Keratinocyte (primary cell): ENCODE measurements around the gene IRX5. TPM values are rescaled to one million over a fixed set of nuclear protein-coding genes. Genes with fewer than 3 reads are reported as not detected.

Experiments used
- DNase-seq: peaks from one replicate; pipeline ENCODE4 v3.0.0-alpha.2; 2011; ENCODE audit warnings: low read depth, missing footprints, low spot score
- FAIRE-seq: peaks from 2 replicates; lab custom pipeline; 2011; peaks lifted over from hg19 to GRCh38; lab: Jason Lieb, UNC
- H2AFZ ChIP-seq: 2 replicates; pipeline ENCODE4 v1.6.0; 2012; ENCODE audit warnings: low read length, control low read depth, inconsistent platforms; ENCODE audit not compliant: control insufficient read depth
- H3K27ac ChIP-seq: 2 replicates; pipeline ENCODE4 v1.5.1; 2011; ENCODE audit warnings: low read length; ENCODE audit not compliant: control insufficient read depth, insufficient read depth
- H3K27me3 ChIP-seq: 3 replicates; pipeline ENCODE4 v1.6.0; 2011; ENCODE audit warnings: low read length; ENCODE audit not compliant: control insufficient read depth, insufficient read depth; ENCODE audit errors: extremely low read depth
- H3K36me3 ChIP-seq, 2 experiments: 2 replicates in 1 of 2; 3 replicates in 1 of 2; pipeline ENCODE4 v1.5.1; 2011; ENCODE audit warnings: low read length in 2 of 2, mild to moderate bottlenecking in 1 of 2; ENCODE audit not compliant: control insufficient read depth in 2 of 2, insufficient read depth in 2 of 2; ENCODE audit errors: extremely low read depth in 1 of 2
- H3K4me1 ChIP-seq: 3 replicates; pipeline ENCODE4 v1.5.1; 2011; ENCODE audit warnings: low read length; ENCODE audit not compliant: control insufficient read depth, insufficient read depth; ENCODE audit errors: extremely low read depth
- H3K4me2 ChIP-seq: 3 replicates; pipeline ENCODE4 v1.6.0; 2011; ENCODE audit warnings: low read depth, low read length; ENCODE audit not compliant: control insufficient read depth, insufficient read depth; ENCODE audit errors: extremely low read depth
- H3K4me3 ChIP-seq, 3 experiments: fragments of 200-600 bp in 1 of 3; sonication (generic) in 1 of 3; 2 replicates in 2 of 3; 3 replicates in 1 of 3; pipeline ENCODE4 v1.5.1; 2011 to 2016; ENCODE audit warnings: low read length in 3 of 3, mild to moderate bottlenecking in 3 of 3, control low read depth in 2 of 3, inconsistent platforms in 1 of 3, low read depth in 1 of 3, mixed read lengths in 1 of 3, mixed run types in 1 of 3, moderate library complexity in 1 of 3; ENCODE audit not compliant: control insufficient read depth in 2 of 3, insufficient read depth in 2 of 3; ENCODE audit errors: extremely low read depth in 1 of 3
- H3K79me2 ChIP-seq: 2 replicates; pipeline ENCODE4 v1.6.0; 2012; ENCODE audit warnings: low read length; ENCODE audit not compliant: control insufficient read depth, insufficient read depth
- H3K9ac ChIP-seq: 3 replicates; pipeline ENCODE4 v1.6.0; 2011; ENCODE audit warnings: low read length; ENCODE audit not compliant: control insufficient read depth, insufficient read depth; ENCODE audit errors: extremely low read depth
- H3K9me1 ChIP-seq: 3 replicates; pipeline ENCODE4 v1.6.0; 2011; ENCODE audit warnings: low read length; ENCODE audit not compliant: control insufficient read depth, insufficient read depth; ENCODE audit errors: extremely low read depth
- H3K9me3 ChIP-seq: 2 replicates; pipeline ENCODE4 v1.5.1; 2012; ENCODE audit warnings: low read depth, low read length; ENCODE audit not compliant: control insufficient read depth
- H4K20me1 ChIP-seq: 3 replicates; pipeline ENCODE4 v1.6.0; 2011; ENCODE audit warnings: low read length; ENCODE audit not compliant: control insufficient read depth, insufficient read depth; ENCODE audit errors: extremely low read depth
- EZH2 ChIP-seq: IDR thresholded peaks from one replicate; pipeline ENCODE4 v1.6.1; 2012; ENCODE audit warnings: inconsistent platforms, mild to moderate bottlenecking, low read length, moderate library complexity
- dilution Hi-C: fragments of 300-500 bp; cut with MboI; formaldehyde crosslinking; loops from one replicate; pipeline ENCODE4 v1.7.0; 2020; ENCODE audit warnings: low sequenced_read_pairs; ENCODE audit not compliant: extremely low pct_ligation_motif_present
- polyA plus RNA-seq, 5 experiments: library from polyadenylated mRNA; depleted of rRNA in 3 of 5; stranded (reverse) in 3 of 5; stranded (forward) in 1 of 5; unstranded in 1 of 5; fragments of >200 nt; gene quantifications; 1 replicate in 1 of 5; 2 replicates in 3 of 5; 3 replicates in 1 of 5; pipeline versions ENCODE4 v1.2.1 to v1.2.3, GENCODE V29; 2011 to 2012; ENCODE audit warnings: missing spikeins in 2 of 5, low read depth in 1 of 5, low replicate concordance in 1 of 5
- TF ChIP-seq, protein P1 (sequence below), 3 experiments: IDR thresholded peaks in 1 of 3; conservative IDR thresholded peaks in 1 of 3; optimal IDR thresholded peaks in 1 of 3; 2 replicates in 2 of 3; 3 replicates in 1 of 3; pipeline versions ENCODE3 to v1.5.1; 2011; ENCODE audit warnings: low read length in 3 of 3, mild to moderate bottlenecking in 3 of 3, moderate library complexity in 2 of 3, control low read depth in 1 of 3, inconsistent platforms in 1 of 3; ENCODE audit not compliant: insufficient read depth in 2 of 3; ENCODE audit errors: extremely low read depth in 1 of 3

IRX5 gene
- polyA plus RNA-seq, 1 donor (not counting 4 experiments of a cell fraction or from before 2014, with no cell fraction given), result 2.6 TPM

- H3K4me2 ChIP-seq, result no peak overlapping the region
Observed at GRCh38 chr16:54976651-54977200, 46.1 kb downstream of the IRX5 start.

DNA sequence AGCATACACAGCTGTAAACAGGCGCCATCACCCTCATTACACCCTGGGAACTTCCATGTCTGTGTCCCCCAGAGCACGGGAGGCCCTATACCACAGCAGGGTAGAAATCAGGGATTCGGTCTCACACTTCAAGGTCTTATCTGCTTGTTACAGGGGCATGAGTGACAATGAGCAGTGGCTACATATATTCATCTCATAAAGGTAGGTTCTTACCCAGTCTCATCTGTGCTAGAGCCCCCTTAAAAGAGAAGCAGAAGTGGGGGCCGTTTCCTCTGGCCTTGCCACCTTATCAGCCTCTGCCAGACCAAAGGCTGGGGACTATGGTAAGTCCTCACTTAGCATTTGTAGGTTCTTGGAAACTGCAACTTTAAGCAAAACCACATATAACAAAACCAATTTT is 46.5 kb downstream of the IRX5 start:
- TF ChIP-seq, protein P1, sequence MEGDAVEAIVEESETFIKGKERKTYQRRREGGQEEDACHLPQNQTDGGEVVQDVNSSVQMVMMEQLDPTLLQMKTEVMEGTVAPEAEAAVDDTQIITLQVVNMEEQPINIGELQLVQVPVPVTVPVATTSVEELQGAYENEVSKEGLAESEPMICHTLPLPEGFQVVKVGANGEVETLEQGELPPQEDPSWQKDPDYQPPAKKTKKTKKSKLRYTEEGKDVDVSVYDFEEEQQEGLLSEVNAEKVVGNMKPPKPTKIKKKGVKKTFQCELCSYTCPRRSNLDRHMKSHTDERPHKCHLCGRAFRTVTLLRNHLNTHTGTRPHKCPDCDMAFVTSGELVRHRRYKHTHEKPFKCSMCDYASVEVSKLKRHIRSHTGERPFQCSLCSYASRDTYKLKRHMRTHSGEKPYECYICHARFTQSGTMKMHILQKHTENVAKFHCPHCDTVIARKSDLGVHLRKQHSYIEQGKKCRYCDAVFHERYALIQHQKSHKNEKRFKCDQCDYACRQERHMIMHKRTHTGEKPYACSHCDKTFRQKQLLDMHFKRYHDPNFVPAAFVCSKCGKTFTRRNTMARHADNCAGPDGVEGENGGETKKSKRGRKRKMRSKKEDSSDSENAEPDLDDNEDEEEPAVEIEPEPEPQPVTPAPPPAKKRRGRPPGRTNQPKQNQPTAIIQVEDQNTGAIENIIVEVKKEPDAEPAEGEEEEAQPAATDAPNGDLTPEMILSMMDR (optimal IDR thresholded peaks at IDR 0.05 in 1 of 3, IDR thresholded peaks at IDR 0.05 in 1 of 3, conservative IDR thresholded peaks at IDR 0.05 in 1 of 3; ENCODE audit: extremely low read depth in 1 of 3, insufficient read depth in 2 of 3, low read length in 3 of 3), result no peak
- no peak for TF ChIP-seq EZH2
- H3K27ac ChIP-seq, result no peak overlapping the region
- no peak for DNase-seq
- H3K9me1 ChIP-seq, result no peaks in the 10 kb centered on the region
- dilution Hi-C loops, result no loop called here
- no peak overlapping the region for H2AFZ ChIP-seq
- no peaks in the 10 kb centered on the region for H3K9me3 ChIP-seq
- FAIRE-seq, result no peak
- H4K20me1 ChIP-seq, result no peaks in the 10 kb centered on the region
- H3K27me3 ChIP-seq, result no peaks in the 10 kb centered on the region
- H3K4me2 ChIP-seq, result no peak overlapping the region
- no peak overlapping the region for H3K9ac ChIP-seq
- H3K79me2 ChIP-seq, result no peaks in the 10 kb centered on the region
- H3K4me3 ChIP-seq, result no peak overlapping the region
- no peaks in the 10 kb centered on the region for H3K4me1 ChIP-seq
- no peaks in the 10 kb centered on the region for H3K36me3 ChIP-seq

More at GRCh38 chr16:54976651-54977200, 46.1 kb downstream of the IRX5 start:
- Histone ChIP-seq H3K4me3 (no peak overlapping the region), H3K9me3 (no peaks in the 10 kb centered on the region), H3K79me2 (no peaks in the 10 kb centered on the region), H4K20me1 (no peaks in the 10 kb centered on the region), H3K9ac (no peak overlapping the region), H3K27me3 (no peaks in the 10 kb centered on the region), H3K4me1 (no peaks in the 10 kb centered on the region), H3K27ac (no peak overlapping the region), H3K9me1 (no peaks in the 10 kb centered on the region), H2AFZ (no peak overlapping the region), H3K36me3 (no peaks in the 10 kb centered on the region)
- no peak for TF ChIP-seq EZH2
- TF ChIP-seq, protein P1 (optimal IDR thresholded peaks at IDR 0.05 in 1 of 3, IDR thresholded peaks at IDR 0.05 in 1 of 3, conservative IDR thresholded peaks at IDR 0.05 in 1 of 3; ENCODE audit: extremely low read depth in 1 of 3, insufficient read depth in 2 of 3, low read length in 3 of 3), result no peak
- no peak for DNase-seq
- dilution Hi-C loops, result no loop called here
- FAIRE-seq, result no peak
